Activated CD8-positive, alpha-beta T cell treated with anti-CD3 and anti-CD28 coated beads for 36 hours (primary cell): ENCODE results near the gene CMTM5. TPM values are rescaled to one million over a fixed set of nuclear protein-coding genes. Genes with fewer than 3 reads are reported as not detected.

Experiments used
- ATAC-seq: fragments of 200-7000 bp; cut with Tn5 transposase; one replicate; pipeline ENCODE4 v1.10.0; 2021; ENCODE audit warnings: mild to moderate bottlenecking, moderate library complexity
- CTCF ChIA-PET: fragments of 350-600 bp; sonication (Branson Sonifier 250); formaldehyde crosslinking; loops from one replicate; lab custom pipeline; 2021; ENCODE audit warnings: antibody characterized with exemption; lab: Charles Lee
- POLR2A ChIA-PET: fragments of 350-600 bp; sonication (Branson Sonifier 250); formaldehyde crosslinking; loops from one replicate; lab custom pipeline; 2021; ENCODE audit warnings: antibody characterized with exemption; lab: Charles Lee
- DNase-seq: peaks from one replicate; pipeline ENCODE4 v3.0.0-alpha.2; 2020
- H3K27ac Mint-ChIP-seq: one replicate; pipeline ENCODE4 v1.8.0; 2021; ENCODE audit warnings: mild to moderate bottlenecking, mixed read lengths
- H3K27me3 Mint-ChIP-seq: one replicate; pipeline ENCODE4 v1.8.0; 2021; ENCODE audit warnings: mixed read lengths
- H3K36me3 Mint-ChIP-seq: one replicate; pipeline ENCODE4 v1.8.0; 2021; ENCODE audit warnings: low read depth, mixed read lengths
- H3K4me1 Mint-ChIP-seq: one replicate; pipeline ENCODE4 v1.8.0; 2021; ENCODE audit warnings: low read depth, mixed read lengths
- H3K4me3 Mint-ChIP-seq: one replicate; pipeline ENCODE4 v1.8.0; 2021; ENCODE audit warnings: mild to moderate bottlenecking, moderate library complexity, mixed read lengths
- H3K9me3 Mint-ChIP-seq: one replicate; pipeline ENCODE4 v1.8.0; 2021; ENCODE audit warnings: mixed read lengths
- CTCF ChIP-seq: fragments of 200-600 bp; IDR thresholded peaks from one replicate; pipeline ENCODE4 v1.8.0; 2022; ENCODE audit warnings: antibody characterized with exemption, mild to moderate bottlenecking
- intact Hi-C: fragments of 100-400 bp; cut with micrococcal nuclease; formaldehyde crosslinking; loops from one replicate; pipeline ENCODE4 v1.10.0; 2022
- total RNA-seq, 2 experiments: library from RNA; stranded (reverse); gene quantifications; one replicate each; pipeline ENCODE4 v1.2.3, GENCODE V29; 2021

The CMTM5 gene
- not detected for total RNA-seq

GRCh38 chr14:23376482-23377197 lies at the start of gene CMTM5:
Gene CMTM5, plus strand, starts transcription at chr14:23377046. Its CDS starts 206 bp downstream, at chr14:23377252.
- no peaks in the 10 kb centered on the region for H3K4me1 Mint-ChIP-seq
- no peaks in the 10 kb centered on the region for H3K27me3 Mint-ChIP-seq
- DNase-seq (no peak), ATAC-seq (no peak)
- no peaks in the 10 kb centered on the region for H3K36me3 Mint-ChIP-seq
- no peak within 1 kb of the TSS for H3K27ac Mint-ChIP-seq
- H3K9me3 Mint-ChIP-seq, result no peaks in the 10 kb centered on the region
- ChIA-PET POLR2A (no interaction called here), CTCF (interaction anchor here (0.6 to 2.2 kb wide), 6 partner anchors 9 to 112 kb away, joined by 3 to 6 read pairs (median 4); partner anchors contain the start of gene PABPN1)
- intact Hi-C loops, result no loop called here
- TF ChIP-seq CTCF, result no peak
- H3K4me3 Mint-ChIP-seq, result no peak within 1 kb of the TSS

- no peak overlapping the region for H3K27ac Mint-ChIP-seq
- POLR2A ChIA-PET, result interaction anchor here (1.3 to 2.7 kb wide), 3 partner anchors 24 to 52 kb away, joined by 3 to 11 read pairs (median 3); partner anchors contain the start of gene PPP1R3E
These were observed 48.7 kb upstream of the CMTM5 start for GRCh38 chr14:23327947-23328744.

GRCh38 chr14:23335623-23336022 lies 41.2 kb upstream of the CMTM5 start:
- POLR2A ChIA-PET, result no interaction called here
- H3K27ac Mint-ChIP-seq, result no peak overlapping the region

More at GRCh38 chr14:23327947-23328744, 48.7 kb upstream of the CMTM5 start:
- no peaks in the 10 kb centered on the region for H3K27me3 Mint-ChIP-seq
- ATAC-seq (peak; percentile 88), DNase-seq (peak; percentile 86)
- peak; percentile 86 for TF ChIP-seq CTCF
- H3K36me3 Mint-ChIP-seq, result peaks cover 22% of the 10 kb centered on the region
- H3K4me3 Mint-ChIP-seq, result no peak overlapping the region
- intact Hi-C loops, result loop anchor here (2.0 kb wide), 1 partner anchor 53 kb away; no protein-coding TSS in a partner anchor
- H3K4me1 Mint-ChIP-seq, result peaks cover 18% of the 10 kb centered on the region
- H3K9me3 Mint-ChIP-seq, result no peaks in the 10 kb centered on the region
- CTCF ChIA-PET, result interaction anchor here (0.8 to 7.0 kb wide), 12 partner anchors 15 to 233 kb away, joined by 3 to 86 read pairs (median 4); partner anchors contain the start of gene SLC22A17

GRCh38 chr14:23339506-23340268 lies 37.2 kb upstream of the CMTM5 start:
- POLR2A ChIA-PET, result no interaction called here
- Mint-ChIP-seq H3K36me3 (peaks cover 3% of the 10 kb centered on the region), H3K27ac (no peak overlapping the region), H3K27me3 (peaks cover 19% of the 10 kb centered on the region), H3K4me1 (no peaks in the 10 kb centered on the region), H3K9me3 (peaks cover 2% of the 10 kb centered on the region), H3K4me3 (no peak overlapping the region)
- CTCF ChIA-PET, result interaction anchor here (0.9 to 3.1 kb wide), 2 partner anchors 12 to 40 kb away, joined by 3 to 12 read pairs; no protein-coding TSS in a partner anchor
- intact Hi-C loops, result no loop called here
- TF ChIP-seq CTCF, result no peak
- DNase-seq (no peak), ATAC-seq (no peak)

More at GRCh38 chr14:23335623-23336022, 41.2 kb upstream of the CMTM5 start:
- DNase-seq (no peak), ATAC-seq (no peak)
- H3K4me1 Mint-ChIP-seq, result no peaks in the 10 kb centered on the region
- TF ChIP-seq CTCF, result no peak
- H3K4me3 Mint-ChIP-seq, result no peak overlapping the region
- peaks cover 3% of the 10 kb centered on the region for H3K36me3 Mint-ChIP-seq
- intact Hi-C loops, result no loop called here
- peaks cover 20% of the 10 kb centered on the region for H3K27me3 Mint-ChIP-seq
- H3K9me3 Mint-ChIP-seq, result peaks cover 2% of the 10 kb centered on the region
- CTCF ChIA-PET, result interaction anchor here (1.1 to 3.2 kb wide), 4 partner anchors 15 to 619 kb away, joined by 3 to 13 read pairs (median 4); partner anchors contain the start of gene PABPN1
